GM23248 (cell line): ENCODE results near the gene AJM1.

ENCODE experiments used
- EZH2 ChIP-seq: fragments of 200-600 bp; sonication (generic); IDR thresholded peaks from 2 replicates; pipeline ENCODE4 v1.6.1; 2018; ENCODE audit warnings: antibody characterized with exemption, mild to moderate bottlenecking; ENCODE audit not compliant: insufficient read depth, poor library complexity, severe bottlenecking
- EZH2phosphoT487 ChIP-seq: fragments of 200-600 bp; sonication (generic); IDR thresholded peaks from 2 replicates; pipeline ENCODE4 v1.6.1; 2018; ENCODE audit warnings: antibody characterized with exemption, moderate library complexity, mild to moderate bottlenecking, low read depth; ENCODE audit not compliant: insufficient read depth

DNA sequence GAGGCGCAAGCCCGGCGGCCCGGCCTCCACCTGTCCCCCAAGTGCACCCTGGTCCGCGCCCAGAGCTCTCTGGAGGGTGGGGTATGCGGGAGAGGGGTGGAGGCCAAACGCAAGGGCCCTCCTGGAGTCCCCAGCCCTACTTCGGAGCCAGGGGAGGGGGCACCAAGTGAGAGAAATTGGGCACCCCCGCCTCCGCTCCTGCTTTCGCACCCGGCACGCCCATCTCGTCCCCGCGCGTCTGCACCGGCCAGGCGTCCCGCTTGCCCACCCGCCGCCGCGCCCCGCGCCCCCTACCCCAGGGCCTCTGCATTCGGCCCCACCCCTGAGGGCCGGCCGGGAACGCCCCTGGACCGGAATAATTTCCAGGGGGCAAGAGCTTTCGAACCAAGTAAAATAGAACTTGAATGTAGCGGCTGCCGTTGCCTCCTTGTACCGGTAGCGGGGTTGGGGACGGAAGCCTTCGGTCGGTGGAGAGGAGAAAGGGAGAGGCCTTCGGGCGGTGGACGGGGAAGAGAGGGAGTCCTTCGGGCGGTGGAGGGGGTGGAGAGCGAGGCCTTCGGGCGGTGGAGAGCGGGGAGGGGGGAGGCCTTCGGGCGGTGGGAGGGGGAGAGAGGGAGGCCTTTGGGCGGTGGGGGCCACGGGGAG, 6.2 kb downstream of the AJM1 start:
- no peak for TF ChIP-seq EZH2
- TF ChIP-seq EZH2phosphoT487, result no peak
